ENCODE measurements around the gene NEUROG2.
"Not testable (repeated sequence)": the region's sequence is repeated elsewhere in the genome, so short reads cannot be mapped to it uniquely, and the experiment has no call there.

The NEUROG2 gene

DNA sequence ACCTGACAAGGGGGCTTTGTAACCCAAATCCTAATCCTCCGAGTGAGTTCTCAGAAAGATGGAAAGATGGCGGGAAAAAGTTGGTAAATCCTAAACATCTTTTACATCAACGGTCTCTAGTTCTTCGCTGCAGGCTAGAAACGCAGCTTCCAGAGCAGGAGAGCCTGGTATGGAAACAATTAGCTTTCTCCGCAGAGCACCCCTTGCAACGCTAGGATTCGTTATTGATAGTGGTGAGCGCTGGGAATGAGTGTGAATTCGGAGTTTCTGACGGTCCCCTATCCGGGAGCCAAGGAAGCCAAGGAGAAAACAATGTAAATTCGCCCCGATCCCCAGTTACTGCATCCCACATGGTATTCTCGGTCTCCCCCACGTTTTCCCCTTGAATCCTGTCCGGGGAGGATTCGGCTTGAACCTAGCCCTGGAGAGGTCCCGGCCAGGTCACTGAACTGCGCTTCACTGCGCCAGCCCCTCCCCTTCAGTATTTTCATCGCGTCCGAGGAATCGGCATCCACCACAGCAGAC, 4.7 kb upstream of the NEUROG2 start:
- no peak for DNase-seq

- DNase-seq, result no peak
These were observed 4.0 kb upstream of the NEUROG2 start for GRCh38 chr4:112519689-112520597.

DNA sequence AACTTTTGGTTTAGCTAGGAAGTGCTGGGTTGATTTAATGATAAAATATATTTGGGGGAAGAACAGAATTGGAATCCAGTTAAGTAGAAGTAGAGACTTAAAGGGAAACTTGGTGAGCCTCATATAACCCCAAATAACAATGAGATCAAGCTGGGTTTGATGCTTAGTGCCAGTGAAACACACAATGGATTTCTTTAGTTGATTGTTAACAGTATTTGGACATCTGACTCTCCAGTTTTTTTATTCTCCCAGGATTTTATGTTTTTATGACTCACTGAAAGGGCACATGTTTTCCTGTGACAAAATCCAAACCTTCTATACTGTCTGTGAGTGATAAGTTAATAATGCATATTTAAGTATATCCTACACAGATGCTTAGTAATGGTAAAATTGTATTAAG, 2.7 kb upstream of the NEUROG2 start:
- DNase-seq, result no peak

- no peak for DNase-seq
These were observed 1.9 kb upstream of the NEUROG2 start for GRCh38 chr4:112517911-112518310.

DNA sequence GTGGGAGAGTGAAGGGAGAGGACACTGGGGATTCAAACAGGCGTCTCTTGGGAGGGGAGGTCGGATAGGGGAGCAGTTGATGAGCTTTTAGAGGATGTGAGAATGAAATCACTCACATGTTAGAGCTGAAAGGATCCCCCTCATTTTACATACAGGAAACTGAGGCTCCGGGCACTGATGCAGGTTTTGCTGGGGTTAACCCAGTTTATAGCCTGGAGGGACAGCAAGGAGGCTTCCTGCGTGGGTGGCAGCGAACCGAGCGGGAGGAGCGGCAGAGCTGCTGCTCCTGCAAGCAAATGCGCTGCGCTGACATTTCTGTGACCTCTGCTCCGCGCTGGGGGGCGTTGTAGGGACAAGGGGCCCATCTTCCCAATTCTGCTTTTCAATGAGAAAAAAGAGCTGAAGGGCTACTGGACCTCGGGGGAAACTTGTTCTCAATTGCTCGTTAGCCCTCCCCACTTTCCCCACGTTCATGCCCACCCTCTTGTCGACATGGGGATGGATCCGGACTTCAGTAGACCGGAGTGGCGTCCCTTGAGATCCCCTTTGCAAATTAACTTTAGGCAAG, 1.2 kb upstream of the NEUROG2 start:
- no peak for DNase-seq

DNA sequence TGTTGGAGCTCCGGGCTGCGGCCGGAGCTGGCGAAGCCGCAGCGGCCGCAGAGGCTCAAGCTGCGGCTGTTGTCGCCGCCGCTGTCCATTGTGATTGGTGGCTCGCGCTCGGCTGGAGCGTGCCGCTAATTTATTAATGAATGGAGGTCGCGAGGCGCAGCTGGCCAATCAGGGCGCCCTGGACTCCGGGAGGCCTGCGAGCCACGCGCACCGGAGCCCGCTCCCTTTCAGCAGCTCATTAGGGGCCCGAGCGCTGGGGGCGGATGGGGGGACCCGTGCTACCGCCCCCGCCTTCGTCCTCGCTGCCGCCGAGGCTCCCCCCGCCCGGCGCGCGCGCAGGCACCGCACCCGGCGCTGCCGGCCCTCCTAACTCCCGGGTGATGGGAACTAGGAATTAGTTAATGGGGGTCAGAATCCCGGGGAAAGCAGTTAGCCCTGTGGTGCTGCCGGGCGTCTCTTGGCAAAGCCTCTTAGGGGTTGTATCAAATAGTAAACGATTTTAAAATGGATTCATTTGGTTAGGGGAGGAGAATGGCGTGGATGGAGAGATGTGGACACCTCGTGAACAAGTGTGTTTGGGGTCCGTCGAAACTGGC, 589 bp upstream of the NEUROG2 start:
- peak; percentile 79 for DNase-seq

DNA sequence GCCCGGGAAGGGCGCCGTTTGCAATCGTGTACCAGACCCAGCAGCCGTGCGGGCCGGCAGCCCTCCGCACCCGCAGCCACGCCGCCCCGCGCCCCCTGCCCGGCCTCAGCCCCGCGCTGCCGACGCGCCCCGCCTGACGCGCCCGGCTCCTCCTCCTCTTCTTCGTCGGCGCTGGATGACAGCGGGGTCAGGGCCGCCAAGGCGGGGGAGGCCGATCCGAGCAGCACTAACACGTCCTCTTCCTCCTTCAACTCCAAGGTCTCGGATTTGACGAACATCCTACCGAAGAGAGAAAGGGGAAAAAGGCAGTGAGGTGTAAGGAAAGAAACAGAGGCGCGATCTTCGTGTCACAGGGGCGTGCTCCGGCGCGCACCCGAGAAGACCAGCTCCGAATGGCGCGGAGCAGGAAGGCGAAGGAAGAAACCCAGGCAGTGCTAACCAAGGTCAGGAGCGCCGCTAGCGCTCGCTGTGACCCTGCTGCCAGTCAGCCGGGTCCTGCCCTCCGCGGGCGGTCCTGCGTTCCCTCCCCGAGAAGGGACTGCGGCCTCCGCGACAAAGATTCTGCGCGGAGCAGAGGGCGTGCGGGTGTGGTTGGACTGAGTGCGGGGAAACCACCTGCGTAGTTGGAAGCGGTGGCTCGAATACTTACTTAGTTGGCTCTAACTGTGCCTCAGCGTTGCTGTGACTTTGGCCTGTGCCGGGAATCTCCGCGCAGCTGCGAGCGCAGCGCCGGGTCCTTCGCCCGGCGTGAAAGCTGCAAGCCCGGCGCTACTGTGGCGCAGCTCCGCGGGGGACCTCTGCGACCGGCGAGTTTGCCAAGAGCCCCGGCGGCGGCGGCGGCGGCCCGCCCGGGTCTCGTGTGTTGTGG, 548 bp downstream of the NEUROG2 start:
- peak; percentile 46 for DNase-seq

DNA sequence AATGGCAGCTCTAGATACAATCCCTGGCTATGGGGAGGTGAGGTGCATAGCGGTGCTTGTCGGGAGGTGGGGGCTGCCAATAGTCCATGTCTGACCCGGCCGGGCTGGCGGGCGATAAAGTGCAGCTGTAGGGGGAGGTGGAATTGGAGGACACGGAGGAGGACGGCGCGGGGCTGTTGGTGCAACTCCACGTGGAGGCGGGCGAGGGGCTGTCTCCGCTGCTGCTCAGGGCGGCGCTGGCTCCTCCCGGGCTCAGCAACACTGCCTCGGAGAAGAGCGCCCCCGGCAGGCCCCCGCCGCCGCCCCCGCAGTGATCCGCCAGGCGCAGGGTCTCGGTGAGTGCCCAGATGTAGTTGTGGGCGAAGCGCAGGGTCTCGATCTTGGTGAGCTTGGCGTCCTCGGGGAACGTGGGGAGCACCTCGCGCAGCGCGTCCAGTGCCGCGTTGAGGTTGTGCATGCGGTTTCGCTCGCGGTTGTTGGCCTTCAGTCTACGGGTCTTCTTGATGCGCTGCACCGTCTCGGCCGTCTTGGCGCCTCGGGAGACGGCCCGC, 1.3 kb downstream of the NEUROG2 start:
- DNase-seq, result peak; percentile 42

GRCh38 chr4:112513971-112514646, 1.9 kb downstream of the NEUROG2 start:
- no peak for DNase-seq

GRCh38 chr4:112511803-112512118, 4.2 kb downstream of the NEUROG2 start:
- DNase-seq, result no peak

DNA sequence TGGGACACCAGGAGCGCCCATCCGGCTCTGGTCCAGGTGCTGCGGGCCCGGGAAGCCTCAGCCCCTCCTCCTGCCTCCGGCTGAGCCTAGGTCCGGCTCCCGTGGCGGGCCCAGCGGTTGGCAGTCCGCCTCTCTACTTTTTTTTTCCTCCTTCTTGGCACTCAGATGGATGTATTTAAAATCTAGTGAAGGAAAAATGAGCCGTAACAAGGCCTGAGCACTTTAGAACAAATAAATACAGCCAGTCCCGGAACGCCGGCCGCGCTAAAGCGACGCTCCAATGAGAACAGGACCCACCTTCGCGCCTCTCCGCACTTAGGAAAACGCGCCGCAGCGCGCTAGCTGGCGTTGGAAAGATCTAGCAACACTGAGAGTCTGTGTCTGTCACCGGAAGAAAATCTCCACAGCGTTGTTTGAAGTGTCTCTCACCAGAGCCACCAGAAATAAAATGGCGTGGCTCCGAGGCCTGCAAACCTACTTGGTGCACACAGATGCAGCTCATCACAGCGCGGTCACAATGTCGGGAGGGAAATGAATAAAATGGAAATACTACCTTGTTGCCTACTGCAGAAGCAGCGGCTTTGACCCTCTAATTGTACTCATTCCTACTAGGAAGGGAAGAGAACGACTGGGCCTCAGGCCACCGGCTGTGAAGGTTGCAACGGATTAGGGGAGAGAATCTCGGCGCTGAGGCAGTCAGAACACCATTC, 4.7 kb downstream of the NEUROG2 start:
- no peak for DNase-seq

DNA sequence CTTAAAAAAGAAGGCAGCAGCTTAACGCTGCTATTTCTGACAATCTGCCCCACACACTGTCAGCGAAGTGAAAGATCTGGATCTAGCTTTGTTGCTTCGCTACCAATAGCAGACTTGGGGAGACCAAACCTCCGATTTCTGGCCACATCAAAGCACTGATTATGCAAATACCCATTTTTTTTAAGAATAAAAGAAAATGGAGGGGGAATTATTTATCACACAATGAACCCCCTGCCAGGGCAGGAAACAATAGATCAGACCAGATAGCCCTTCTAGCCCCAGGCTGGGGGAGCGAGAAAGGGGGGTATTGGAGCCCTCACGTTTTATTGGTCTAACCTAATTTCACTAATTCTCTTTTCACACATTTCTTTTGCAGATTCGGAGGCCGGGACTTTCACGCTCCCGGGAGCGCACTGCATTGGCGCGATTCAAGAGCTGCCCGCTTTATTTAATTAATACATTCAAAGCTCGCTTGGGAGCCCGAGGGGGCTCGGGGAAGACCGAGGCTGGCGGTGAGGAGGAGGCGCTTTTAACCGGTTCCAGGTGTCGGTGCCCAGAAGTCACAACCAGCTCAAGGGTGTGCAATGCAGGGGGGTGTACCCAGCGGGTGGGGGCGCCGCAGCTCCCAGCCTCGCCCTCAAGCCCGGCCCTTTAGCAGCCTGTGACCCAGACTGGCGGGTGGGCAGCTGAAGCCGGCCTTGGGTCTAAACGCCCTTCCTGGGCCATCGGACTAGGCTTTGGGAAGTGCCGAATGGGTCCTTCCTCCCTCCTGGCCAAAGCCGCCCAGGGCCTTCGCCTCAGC, 5.5 kb downstream of the NEUROG2 start:
- no peak for DNase-seq

GRCh38 chr4:112509243-112510141, 6.5 kb downstream of the NEUROG2 start:
- peak; percentile 68 for DNase-seq

DNA sequence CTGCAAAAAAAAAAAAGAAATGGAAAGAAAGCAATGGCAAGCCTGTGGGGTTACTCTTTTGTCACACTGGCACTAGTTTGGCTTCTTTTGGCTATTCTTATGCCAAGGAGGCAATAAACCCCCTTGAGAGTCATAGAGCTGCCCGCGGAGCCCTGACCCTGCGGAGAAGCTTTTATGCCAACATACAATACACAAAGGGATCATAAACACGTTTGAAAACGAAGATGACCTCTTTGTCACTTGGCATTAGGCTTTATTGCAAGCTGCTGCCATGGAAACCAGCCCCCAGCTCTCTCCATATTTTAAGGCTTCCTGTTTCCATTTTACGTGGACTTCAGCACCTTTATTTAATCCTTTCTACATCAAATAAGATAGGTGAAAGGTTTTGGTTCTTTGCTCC, 7.6 kb downstream of the NEUROG2 start:
- DNase-seq, result peak; percentile 70

DNA sequence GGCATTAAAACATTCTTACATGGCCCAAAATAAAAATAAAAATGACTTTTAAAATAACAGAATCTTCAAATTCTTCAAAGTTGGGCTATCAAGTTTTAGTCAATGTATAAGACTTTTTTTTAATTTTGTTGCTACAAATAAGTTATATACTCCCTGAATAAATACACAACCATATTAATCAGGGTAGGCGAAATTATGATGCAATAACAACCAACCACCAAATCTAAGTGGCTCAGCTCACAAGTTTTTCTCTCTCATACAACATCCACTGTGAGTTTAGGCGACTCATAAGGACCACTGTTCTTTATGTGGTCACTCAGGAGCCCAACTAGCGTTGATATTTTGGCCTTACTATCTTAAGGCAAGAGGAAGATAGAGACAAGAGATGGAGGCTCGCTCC, 11.2 kb downstream of the NEUROG2 start:
- no peak for DNase-seq

GRCh38 chr4:112502871-112503270, 13.1 kb downstream of the NEUROG2 start:
- DNase-seq, result no peak

DNA sequence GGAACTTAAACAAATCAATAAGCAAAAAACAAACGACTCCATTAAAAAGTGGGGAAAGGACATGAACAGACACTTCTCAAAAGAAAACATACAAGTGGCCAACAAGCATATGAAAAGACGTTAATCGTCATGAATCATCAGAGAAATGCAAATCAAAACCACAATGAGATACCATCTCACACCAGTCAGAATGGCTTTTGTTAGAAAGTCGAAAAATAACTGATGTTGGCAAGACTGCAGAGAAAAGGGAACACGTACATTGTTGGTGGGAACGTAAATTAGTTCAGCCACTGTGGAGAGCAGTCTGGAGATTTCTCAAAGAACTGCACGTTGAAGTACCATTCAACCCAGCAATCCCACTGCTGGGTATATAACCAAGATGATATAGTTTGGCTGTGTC, 23.7 kb downstream of the NEUROG2 start:
- DNase-seq, result no peak

GRCh38 chr4:112490808-112491207, 25.2 kb downstream of the NEUROG2 start:
- not testable (repeated sequence) for DNase-seq

DNA sequence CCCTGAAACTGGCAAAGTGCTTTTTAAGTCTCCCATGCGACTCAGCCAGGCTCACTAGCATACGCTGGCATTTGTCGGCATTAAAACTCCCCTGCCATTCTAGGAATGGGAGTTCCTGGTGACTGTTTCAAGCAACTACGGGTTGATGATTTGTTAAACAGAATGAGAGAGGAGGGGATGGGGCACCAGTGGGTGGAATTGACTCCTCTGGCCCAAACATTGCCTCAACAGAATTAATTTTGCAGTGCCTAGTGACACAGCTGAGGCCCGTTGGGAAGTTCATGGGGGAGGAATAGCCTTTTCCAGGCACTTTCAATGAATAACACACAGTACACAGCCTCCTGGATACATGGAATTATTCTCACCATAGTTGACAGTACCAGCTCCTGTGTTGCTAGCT, 30.1 kb downstream of the NEUROG2 start:
- no peak for DNase-seq

DNA sequence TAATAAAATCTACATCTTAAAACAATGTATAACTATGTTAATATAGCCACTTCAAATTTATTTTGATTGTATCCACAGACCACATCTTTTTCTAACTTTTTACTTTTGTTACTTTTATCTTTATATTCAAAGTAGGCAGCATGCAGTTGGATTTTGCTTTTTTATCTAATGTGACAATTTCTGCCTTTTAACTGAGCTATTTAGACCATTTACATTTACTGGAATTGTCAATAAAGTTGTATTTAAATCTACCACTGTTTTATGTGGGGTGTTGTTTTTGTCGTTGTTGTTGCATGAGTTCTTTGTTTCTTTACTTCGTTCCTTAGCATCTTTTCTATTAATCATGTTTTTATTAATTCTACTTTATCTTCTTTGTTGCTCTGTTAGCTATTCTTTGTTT, 42.0 kb downstream of the NEUROG2 start:
- DNase-seq, result no peak

Data from NCI-H1092 (cell line).